K562 (cell line): ENCODE results near the gene NFATC3. TPM values are rescaled to one million over a fixed set of nuclear protein-coding genes. Genes with fewer than 3 reads are reported as not detected.

Experiments used
- ATAC-seq: fragments of 200-7000 bp; cut with Tn5 transposase; 3 replicates; pipeline ENCODE4 v1.9.1; 2020; ENCODE audit warnings: moderate library complexity
- BruUV-seq: library from RNA; stranded (reverse); fragments of 400-500 nt; replicated peaks from 2 replicates; lab custom pipeline; 2021; lab: Mats Ljungman, UMichigan
- CTCF ChIA-PET: fragments of 300-600 bp; formaldehyde crosslinking; extraction: SDS; loops from one replicate; lab custom pipeline; 2021; ENCODE audit warnings: low intra/inter-chr PET ratio; lab: Yijun Ruan, JAX
- POLR2A ChIA-PET: fragments of 300-600, 350-650 bp; sonication (Branson Sonifier 250); formaldehyde crosslinking; extraction: SDS; loops from one replicate; lab custom pipeline; 2021; ENCODE audit warnings: antibody characterized with exemption, inconsistent platforms; lab: Yijun Ruan, JAX
- DNase-seq, 4 experiments: peaks; one replicate each; pipeline versions ENCODE4 v3.0.0 to v3.0.0-alpha.2; 2011 to 2018; ENCODE audit warnings: low spot score in 3 of 4, mixed read lengths in 3 of 4; ENCODE audit errors: extremely low read depth in 1 of 4
- FAIRE-seq: peaks from 2 replicates; lab custom pipeline; 2011; peaks lifted over from hg19 to GRCh38; lab: Jason Lieb, UNC
- H2AFZ ChIP-seq: 2 replicates; pipeline ENCODE4 v1.6.0; 2011; ENCODE audit warnings: low read depth, low read length, control low read depth, inconsistent platforms
- H3K27ac ChIP-seq: fragments of 200-600 bp; 3 replicates; pipeline ENCODE4 v1.8.0; 2011; ENCODE audit warnings: low read depth, mild to moderate bottlenecking, control low read depth, inconsistent platforms, low read length, moderate library complexity, mixed read lengths; ENCODE audit errors: extremely low read depth
- H3K27me3 ChIP-seq, 2 experiments: fragments of 300-600 bp in 1 of 2; 2 replicates in 1 of 2; 3 replicates in 1 of 2; pipeline versions ENCODE4 v1.6.0 to v1.8.0; 2011; ENCODE audit warnings: inconsistent platforms in 2 of 2, low read length in 2 of 2, mild to moderate bottlenecking in 1 of 2, mixed read lengths in 1 of 2, moderate library complexity in 1 of 2; ENCODE audit not compliant: control insufficient read depth in 2 of 2, insufficient read depth in 2 of 2
- H3K36me3 ChIP-seq: fragments of 300-600 bp; 3 replicates; pipeline ENCODE4 v1.8.0; 2011; ENCODE audit warnings: mild to moderate bottlenecking, low read length, inconsistent platforms; ENCODE audit not compliant: control insufficient read depth, insufficient read depth
- H3K4me1 ChIP-seq, 2 experiments: fragments of 200-600 bp in 1 of 2; replicated peaks in 1 of 2; 2 replicates in 1 of 2; 3 replicates in 1 of 2; pipeline versions ENCODE4 v1.5.1 to v1.8.0; 2011; ENCODE audit warnings: inconsistent platforms in 2 of 2, low read length in 2 of 2, mild to moderate bottlenecking in 1 of 2, mixed read lengths in 1 of 2, moderate library complexity in 1 of 2; ENCODE audit not compliant: control insufficient read depth in 2 of 2, insufficient read depth in 2 of 2
- H3K4me2 ChIP-seq: 2 replicates; pipeline ENCODE4 v1.6.1; 2011; ENCODE audit warnings: low read length, control low read depth, inconsistent platforms, mixed read lengths; ENCODE audit not compliant: insufficient read depth
- H3K4me3 ChIP-seq: fragments of 200-600 bp; sonication (generic), shearing (Covaris generic); 2 replicates; pipeline ENCODE4 v1.5.1; 2016; ENCODE audit warnings: control low read depth, inconsistent platforms
- H3K79me2 ChIP-seq: fragments of 200-600 bp; 3 replicates; pipeline ENCODE4 v1.8.0; 2011; ENCODE audit warnings: low read length, inconsistent platforms; ENCODE audit not compliant: control insufficient read depth, insufficient read depth
- H3K9ac ChIP-seq, 2 experiments: 2 replicates each; pipeline versions ENCODE4 v1.6.0 to v1.6.1; 2011; ENCODE audit warnings: low read depth in 2 of 2, low read length in 2 of 2, control low read depth in 1 of 2, inconsistent platforms in 1 of 2, mild to moderate bottlenecking in 1 of 2, mixed read lengths in 1 of 2; ENCODE audit not compliant: insufficient read depth in 1 of 2
- H3K9me1 ChIP-seq: one replicate; pipeline ENCODE4 v1.6.0; 2011; ENCODE audit warnings: inconsistent platforms, mild to moderate bottlenecking, low read length, moderate library complexity; ENCODE audit not compliant: control insufficient read depth, insufficient read depth
- H3K9me3 ChIP-seq: replicated peaks from 2 replicates; pipeline ENCODE4 v1.5.1; 2011; ENCODE audit warnings: low read depth, low read length, inconsistent platforms; ENCODE audit not compliant: control insufficient read depth, insufficient read depth
- H4K20me1 ChIP-seq: replicated peaks from 2 replicates; pipeline ENCODE4 v1.6.1; 2011; ENCODE audit warnings: low read length, inconsistent platforms, mixed read lengths; ENCODE audit not compliant: control insufficient read depth, insufficient read depth
- CEBPG ChIP-seq, 3 experiments: fragments of 200-800 bp in 1 of 3; sonication (Bioruptor generic) in 1 of 3; sonication (generic) in 1 of 3; formaldehyde crosslinking in 1 of 3; IDR thresholded peaks in 2 of 3; conservative IDR thresholded peaks in 1 of 3; 2 replicates each; pipeline versions ENCODE4 v1.6.1 to v1.8.0; 2016 to 2022; ENCODE audit warnings: missing compliant biosample characterization in 2 of 3, missing genetic modification characterization in 2 of 3, mild to moderate bottlenecking in 1 of 3, missing genetic modification reagents in 1 of 3
- GTF2F1 ChIP-seq: IDR thresholded peaks from 2 replicates; pipeline ENCODE4 v1.6.1; 2011; ENCODE audit warnings: low read depth, low read length, improper control_type of control experiment
- NCOA6 ChIP-seq: fragments of 450-650 bp; IDR thresholded peaks from 2 replicates; pipeline ENCODE4 v1.6.1; 2017; ENCODE audit warnings: mild to moderate bottlenecking
- RFX7 ChIP-seq: fragments of 250-450 bp; sonication (Bioruptor Pico); IDR thresholded peaks from 2 replicates; pipeline ENCODE4 v1.5.1; 2021; ENCODE audit warnings: mild to moderate bottlenecking
- SP2 ChIP-seq: IDR thresholded peaks from 2 replicates; pipeline ENCODE4 v1.6.1; 2011; ENCODE audit warnings: mild to moderate bottlenecking, low read depth, low read length, moderate library complexity; ENCODE audit not compliant: poor library complexity, severe bottlenecking; ENCODE audit errors: extremely low read depth
- SUPT5H ChIP-seq: fragments of 450-650 bp; IDR thresholded peaks from 2 replicates; pipeline ENCODE4 v1.6.1; 2016
- TCF7L2 ChIP-seq: fragments of 150-350 bp; IDR thresholded peaks from 2 replicates; pipeline ENCODE4 v1.6.1; 2016; ENCODE audit warnings: low read depth, mild to moderate bottlenecking, low read length, moderate library complexity
- ZNF354B ChIP-seq: fragments of 250-450 bp; sonication (Bioruptor Pico); IDR thresholded peaks from 2 replicates; pipeline ENCODE4 v1.4.0; 2020
- ZNF384 ChIP-seq: IDR thresholded peaks from 2 replicates; pipeline ENCODE4 v1.6.1; 2012; ENCODE audit warnings: low read depth, low read length, improper control_type of control experiment
- ZNF589 ChIP-seq: fragments of 200-800 bp; sonication (Bioruptor generic); IDR thresholded peaks from 2 replicates; pipeline ENCODE4 v1.6.1; 2016; ENCODE audit warnings: low read depth, missing genetic modification characterization, missing compliant biosample characterization
- WGBS: fragments of 100-300 bp; shearing (Covaris generic); methylation state at CpG from one replicate; pipeline ENCODE4 v1.1.6; 2016; ENCODE audit warnings: low coverage, mixed read lengths; ENCODE audit not compliant: insufficient coverage; ENCODE audit errors: missing lambda C conversion rate; 5-methylcytosine and 5-hydroxymethylcytosine counted together
- in situ Hi-C: fragments of 300-500 bp; cut with MboI; formaldehyde crosslinking; loops from 4 replicates; pipeline ENCODE4 v1.15.0; 2018; ENCODE audit warnings: inconsistent platforms, mixed read lengths
- intact Hi-C: fragments of 100-400 bp; cut with micrococcal nuclease; formaldehyde crosslinking; loops from 2 replicates; pipeline ENCODE4 v1.14.2; 2022
- polyA plus RNA-seq, 8 experiments: library from polyadenylated mRNA; depleted of rRNA in 4 of 8; stranded (reverse) in 5 of 8; unstranded in 3 of 8; fragments of >200 nt; fragmentation: Nextera tagmentation in 2 of 8; fragmentation: Illumina TruSeq in 1 of 8; extraction: Ambion mirVana in 2 of 8; extraction: Trizol in 1 of 8; gene quantifications; 2 replicates each; pipeline versions ENCODE4 v1.2.1 to v1.2.3, GENCODE V29; 2011 to 2014; ENCODE audit warnings: inconsistent platforms in 1 of 8, missing spikeins in 1 of 8
- total RNA-seq, 7 experiments: library from RNA; depleted of rRNA in 6 of 7; stranded (reverse); fragments of >200 nt in 6 of 7; fragmentation: Illumina TruSeq in 2 of 7; extraction: Trizol in 2 of 7; gene quantifications; 2 replicates each; pipeline versions ENCODE4 v1.2.1 to v1.2.3, GENCODE V29; 2011 to 2021; ENCODE audit warnings: low replicate concordance in 1 of 7
- TF ChIP-seq, protein P1 (sequence below): fragments of 450-650 bp; conservative IDR thresholded peaks from 2 replicates; pipeline ENCODE4 v1.6.1; 2016; ENCODE audit warnings: missing genetic modification characterization, low read depth, mild to moderate bottlenecking, control low read depth, missing compliant biosample characterization
- TF ChIP-seq, protein P2 (sequence below): sonication (generic); formaldehyde crosslinking; IDR thresholded peaks from 2 replicates; pipeline ENCODE4 v1.4.0; 2020; ENCODE audit warnings: mild to moderate bottlenecking, missing genetic modification reagents

NFATC3 gene
- total and polyA plus RNA-seq, 9 of the 15 experiments (the other 6 are each of a cell fraction or from before 2014, with no cell fraction given) = 15.7 to 98.4 (median 59.4) TPM

DNA sequence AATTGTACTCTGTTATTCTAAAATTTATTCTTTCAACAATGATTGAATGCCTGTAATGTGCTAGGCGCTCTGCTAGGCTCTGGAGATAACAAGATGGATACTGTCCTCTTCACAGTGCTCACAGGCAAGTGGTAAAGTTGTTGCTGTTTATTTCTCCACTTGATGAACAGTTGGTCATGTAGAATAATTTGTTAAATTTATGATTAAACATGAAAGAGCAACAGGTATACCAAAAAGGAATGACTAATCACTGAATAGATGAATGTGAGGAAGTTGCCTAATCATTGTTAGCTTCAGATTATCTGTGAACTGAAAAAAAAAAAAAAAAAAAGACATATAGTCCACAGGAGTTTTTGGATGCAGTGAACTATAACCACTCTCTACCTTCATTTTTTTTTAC is 62.3 kb downstream of the NFATC3 start:
- H3K9me1 ChIP-seq = no peaks in the 10 kb centered on the region
- ChIA-PET CTCF (interaction anchor here (0.6 kb wide), 1 partner anchor 526 kb away, joined by 3 read pairs; no protein-coding TSS in a partner anchor), POLR2A (interaction anchor here (1.2 to 1.4 kb wide), 3 partner anchors 15 to 28 kb away, joined by 4 to 9 read pairs (median 4); no protein-coding TSS in a partner anchor)
- peaks cover 10 to 12% of the 10 kb centered on the region in 2 experiments; a peak in 4 of 5 replicates for H3K4me1 ChIP-seq
- H3K79me2 ChIP-seq = peaks cover 81% of the 10 kb centered on the region
- H3K9ac ChIP-seq = no peak overlapping the region
- WGBS = 19% methylated on average over 1 of the region's 1 CpG
- no peak overlapping the region for H3K4me2 ChIP-seq
- intact Hi-C loops (no loop called here), in situ Hi-C loops (no loop called here)
- H3K9me3 ChIP-seq = no peaks in the 10 kb centered on the region
- DNase-seq (no peak), ATAC-seq (no peak), FAIRE-seq (no peak)
- H3K36me3 ChIP-seq = peaks cover 57% of the 10 kb centered on the region
- no peaks in the 10 kb centered on the region for H3K27me3 ChIP-seq
- H3K4me3 ChIP-seq = no peak overlapping the region
- TF ChIP-seq ZNF384 = peak; percentile 43; the same call in 1 of the 2 replicates
- TF ChIP-seq, protein P1, sequence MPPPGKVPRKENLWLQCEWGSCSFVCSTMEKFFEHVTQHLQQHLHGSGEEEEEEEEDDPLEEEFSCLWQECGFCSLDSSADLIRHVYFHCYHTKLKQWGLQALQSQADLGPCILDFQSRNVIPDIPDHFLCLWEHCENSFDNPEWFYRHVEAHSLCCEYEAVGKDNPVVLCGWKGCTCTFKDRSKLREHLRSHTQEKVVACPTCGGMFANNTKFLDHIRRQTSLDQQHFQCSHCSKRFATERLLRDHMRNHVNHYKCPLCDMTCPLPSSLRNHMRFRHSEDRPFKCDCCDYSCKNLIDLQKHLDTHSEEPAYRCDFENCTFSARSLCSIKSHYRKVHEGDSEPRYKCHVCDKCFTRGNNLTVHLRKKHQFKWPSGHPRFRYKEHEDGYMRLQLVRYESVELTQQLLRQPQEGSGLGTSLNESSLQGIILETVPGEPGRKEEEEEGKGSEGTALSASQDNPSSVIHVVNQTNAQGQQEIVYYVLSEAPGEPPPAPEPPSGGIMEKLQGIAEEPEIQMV (tag) = no peak
- no peak for TF ChIP-seq ZNF589 (CRISPR knock-in tag)
- no peak for TF ChIP-seq CEBPG (CRISPR knock-in tag; IDR thresholded peaks at IDR 0.05)
- 0 out of 4 replicates have a peak, but pooled peaks of 1 of the 2 experiments have one; percentile 35 for TF ChIP-seq CEBPG (tag; conservative IDR thresholded peaks at IDR 0.05 in 1 of 2, IDR thresholded peaks at IDR 0.05 in 1 of 2)
- no peak for TF ChIP-seq SP2
- TF ChIP-seq GTF2F1 = no peak
- TF ChIP-seq SUPT5H = no peak
- no peak for TF ChIP-seq ZNF354B (CRISPR knock-in tag)
- TF ChIP-seq, protein P2, sequence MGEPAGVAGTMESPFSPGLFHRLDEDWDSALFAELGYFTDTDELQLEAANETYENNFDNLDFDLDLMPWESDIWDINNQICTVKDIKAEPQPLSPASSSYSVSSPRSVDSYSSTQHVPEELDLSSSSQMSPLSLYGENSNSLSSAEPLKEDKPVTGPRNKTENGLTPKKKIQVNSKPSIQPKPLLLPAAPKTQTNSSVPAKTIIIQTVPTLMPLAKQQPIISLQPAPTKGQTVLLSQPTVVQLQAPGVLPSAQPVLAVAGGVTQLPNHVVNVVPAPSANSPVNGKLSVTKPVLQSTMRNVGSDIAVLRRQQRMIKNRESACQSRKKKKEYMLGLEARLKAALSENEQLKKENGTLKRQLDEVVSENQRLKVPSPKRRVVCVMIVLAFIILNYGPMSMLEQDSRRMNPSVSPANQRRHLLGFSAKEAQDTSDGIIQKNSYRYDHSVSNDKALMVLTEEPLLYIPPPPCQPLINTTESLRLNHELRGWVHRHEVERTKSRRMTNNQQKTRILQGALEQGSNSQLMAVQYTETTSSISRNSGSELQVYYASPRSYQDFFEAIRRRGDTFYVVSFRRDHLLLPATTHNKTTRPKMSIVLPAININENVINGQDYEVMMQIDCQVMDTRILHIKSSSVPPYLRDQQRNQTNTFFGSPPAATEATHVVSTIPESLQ = no peak
- TF ChIP-seq NCOA6 = no peak
- no peak for TF ChIP-seq RFX7 (CRISPR knock-in tag)
- TF ChIP-seq TCF7L2 = no peak
- no peak overlapping the region for H2AFZ ChIP-seq
- BruUV-seq = no TSS peak
- no peak overlapping the region for H3K27ac ChIP-seq
- H4K20me1 ChIP-seq = no peaks in the 10 kb centered on the region
